Osteocyte (in vitro differentiated cells): ENCODE data around the gene AWAT1. TPM values are rescaled to one million over a fixed set of nuclear protein-coding genes. Genes with fewer than 3 reads are reported as not detected.

ENCODE experiments used
- DNase-seq: peaks from one replicate; pipeline ENCODE4 v3.0.0; 2021; ENCODE audit warnings: mixed read lengths; ENCODE audit not compliant: unreplicated experiment; ENCODE audit errors: extremely low spot score
- H3K27ac Mint-ChIP-seq: one replicate; pipeline ENCODE4 v1.8.0; 2021; ENCODE audit warnings: mild to moderate bottlenecking, mixed read lengths; ENCODE audit not compliant: unreplicated experiment
- H3K27me3 Mint-ChIP-seq: one replicate; pipeline ENCODE4 v1.8.0; 2021; ENCODE audit warnings: mixed read lengths; ENCODE audit not compliant: unreplicated experiment
- H3K36me3 Mint-ChIP-seq: one replicate; pipeline ENCODE4 v1.8.0; 2021; ENCODE audit warnings: mixed read lengths; ENCODE audit not compliant: unreplicated experiment
- H3K4me1 Mint-ChIP-seq: one replicate; pipeline ENCODE4 v1.8.0; 2021; ENCODE audit warnings: mixed read lengths; ENCODE audit not compliant: unreplicated experiment
- H3K4me3 Mint-ChIP-seq: one replicate; pipeline ENCODE4 v1.8.0; 2021; ENCODE audit warnings: mild to moderate bottlenecking, moderate library complexity, mixed read lengths; ENCODE audit not compliant: unreplicated experiment
- H3K9me3 Mint-ChIP-seq: one replicate; pipeline ENCODE4 v1.8.0; 2021; ENCODE audit warnings: mixed read lengths; ENCODE audit not compliant: unreplicated experiment
- total RNA-seq: library from RNA; stranded (reverse); gene quantifications from 2 replicates; pipeline ENCODE4 v1.2.1, GENCODE V29; 2021
- TF ChIP-seq, protein P1 (sequence below): fragments of 200-600 bp; sonication (generic); IDR thresholded peaks from 2 replicates; pipeline ENCODE4 v1.5.0; 2021; ENCODE audit warnings: antibody characterized with exemption, mild to moderate bottlenecking, moderate library complexity

AWAT1 gene
- total RNA-seq, 1 donor from 2014 or later, result not detected

DNA sequence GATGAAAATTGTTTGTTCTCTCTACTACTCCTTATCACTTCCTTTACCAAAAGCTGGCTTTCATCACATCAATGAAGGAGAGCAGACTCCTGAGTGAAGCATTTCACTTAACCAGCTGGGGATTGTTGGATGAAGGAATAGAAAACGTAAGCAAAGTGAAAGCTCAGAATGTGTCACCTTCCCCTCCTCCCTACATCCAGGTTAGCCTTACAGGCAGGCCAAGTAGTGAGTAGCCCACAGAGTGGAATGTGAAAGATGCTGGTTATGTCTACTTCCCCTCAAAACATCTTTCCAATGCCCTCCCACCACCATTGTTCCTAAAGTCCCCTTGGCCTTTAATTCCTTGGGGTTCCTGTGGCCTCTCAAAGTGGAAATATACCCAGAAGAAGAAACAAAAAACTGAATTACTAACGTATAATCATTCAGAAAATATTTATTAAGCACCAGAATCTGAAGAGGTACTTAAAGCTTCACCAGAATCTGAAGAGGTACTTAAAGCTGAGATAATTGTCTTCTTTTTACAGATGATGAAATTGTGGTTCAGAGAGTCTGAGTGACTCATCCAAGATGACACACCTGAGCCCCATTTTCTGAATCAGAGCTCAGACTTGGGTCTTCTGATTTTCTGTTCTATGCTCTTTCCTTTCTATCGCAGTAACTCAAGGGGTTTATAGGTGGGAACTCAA is 19.1 kb downstream of the AWAT1 start:
- Mint-ChIP-seq H3K4me1 (no peaks in the 10 kb centered on the region), H3K27ac (no peak overlapping the region), H3K36me3 (peaks cover 2% of the 10 kb centered on the region), H3K27me3 (peaks cover 2% of the 10 kb centered on the region), H3K4me3 (no peak overlapping the region), H3K9me3 (peaks cover 17% of the 10 kb centered on the region)
- TF ChIP-seq, protein P1, sequence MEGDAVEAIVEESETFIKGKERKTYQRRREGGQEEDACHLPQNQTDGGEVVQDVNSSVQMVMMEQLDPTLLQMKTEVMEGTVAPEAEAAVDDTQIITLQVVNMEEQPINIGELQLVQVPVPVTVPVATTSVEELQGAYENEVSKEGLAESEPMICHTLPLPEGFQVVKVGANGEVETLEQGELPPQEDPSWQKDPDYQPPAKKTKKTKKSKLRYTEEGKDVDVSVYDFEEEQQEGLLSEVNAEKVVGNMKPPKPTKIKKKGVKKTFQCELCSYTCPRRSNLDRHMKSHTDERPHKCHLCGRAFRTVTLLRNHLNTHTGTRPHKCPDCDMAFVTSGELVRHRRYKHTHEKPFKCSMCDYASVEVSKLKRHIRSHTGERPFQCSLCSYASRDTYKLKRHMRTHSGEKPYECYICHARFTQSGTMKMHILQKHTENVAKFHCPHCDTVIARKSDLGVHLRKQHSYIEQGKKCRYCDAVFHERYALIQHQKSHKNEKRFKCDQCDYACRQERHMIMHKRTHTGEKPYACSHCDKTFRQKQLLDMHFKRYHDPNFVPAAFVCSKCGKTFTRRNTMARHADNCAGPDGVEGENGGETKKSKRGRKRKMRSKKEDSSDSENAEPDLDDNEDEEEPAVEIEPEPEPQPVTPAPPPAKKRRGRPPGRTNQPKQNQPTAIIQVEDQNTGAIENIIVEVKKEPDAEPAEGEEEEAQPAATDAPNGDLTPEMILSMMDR, result no peak
- no peak for DNase-seq

GRCh38 chrX:70254063-70254400 is 19.6 kb downstream of the AWAT1 start:
- Mint-ChIP-seq H3K4me1 (no peaks in the 10 kb centered on the region), H3K9me3 (peaks cover 17% of the 10 kb centered on the region), H3K4me3 (no peak overlapping the region), H3K36me3 (peaks cover 2% of the 10 kb centered on the region), H3K27me3 (peaks cover 2% of the 10 kb centered on the region), H3K27ac (no peak overlapping the region)
- TF ChIP-seq, protein P1, result no peak
- DNase-seq, result no peak

GRCh38 chrX:70254909-70255308 is 20.5 kb downstream of the AWAT1 start:
- Mint-ChIP-seq H3K27ac (no peak overlapping the region), H3K4me1 (no peaks in the 10 kb centered on the region), H3K36me3 (peaks cover 2% of the 10 kb centered on the region), H3K4me3 (no peak overlapping the region), H3K9me3 (peaks cover 17% of the 10 kb centered on the region), H3K27me3 (peaks cover 2% of the 10 kb centered on the region)
- TF ChIP-seq, protein P1, result no peak
- no peak for DNase-seq

DNA sequence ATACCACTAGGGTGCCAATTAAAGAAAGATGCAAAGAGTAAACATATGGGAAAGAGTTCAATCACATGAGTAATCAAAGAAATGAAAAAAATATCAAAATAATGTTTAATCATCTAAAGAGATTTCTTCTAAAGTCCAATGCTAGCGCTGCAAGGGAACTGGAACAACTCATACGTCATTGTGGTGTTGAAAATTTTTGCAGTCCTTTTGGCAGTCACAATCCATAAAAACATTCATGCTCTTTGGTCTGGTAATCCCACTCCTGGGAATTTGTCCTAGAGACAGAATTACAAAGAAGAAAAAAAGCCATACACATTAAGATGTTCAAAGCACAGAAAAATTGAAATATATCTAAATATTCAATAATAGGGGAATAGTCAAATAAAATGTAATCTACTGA is 21.0 kb downstream of the AWAT1 start:
- H3K27ac Mint-ChIP-seq, result no peak overlapping the region
- H3K27me3 Mint-ChIP-seq, result peaks cover 2% of the 10 kb centered on the region
- H3K36me3 Mint-ChIP-seq, result peaks cover 2% of the 10 kb centered on the region
- peaks cover 17% of the 10 kb centered on the region for H3K9me3 Mint-ChIP-seq
- no peak for DNase-seq
- no peak overlapping the region for H3K4me3 Mint-ChIP-seq
- TF ChIP-seq, protein P1, result no peak
- H3K4me1 Mint-ChIP-seq, result no peaks in the 10 kb centered on the region

DNA sequence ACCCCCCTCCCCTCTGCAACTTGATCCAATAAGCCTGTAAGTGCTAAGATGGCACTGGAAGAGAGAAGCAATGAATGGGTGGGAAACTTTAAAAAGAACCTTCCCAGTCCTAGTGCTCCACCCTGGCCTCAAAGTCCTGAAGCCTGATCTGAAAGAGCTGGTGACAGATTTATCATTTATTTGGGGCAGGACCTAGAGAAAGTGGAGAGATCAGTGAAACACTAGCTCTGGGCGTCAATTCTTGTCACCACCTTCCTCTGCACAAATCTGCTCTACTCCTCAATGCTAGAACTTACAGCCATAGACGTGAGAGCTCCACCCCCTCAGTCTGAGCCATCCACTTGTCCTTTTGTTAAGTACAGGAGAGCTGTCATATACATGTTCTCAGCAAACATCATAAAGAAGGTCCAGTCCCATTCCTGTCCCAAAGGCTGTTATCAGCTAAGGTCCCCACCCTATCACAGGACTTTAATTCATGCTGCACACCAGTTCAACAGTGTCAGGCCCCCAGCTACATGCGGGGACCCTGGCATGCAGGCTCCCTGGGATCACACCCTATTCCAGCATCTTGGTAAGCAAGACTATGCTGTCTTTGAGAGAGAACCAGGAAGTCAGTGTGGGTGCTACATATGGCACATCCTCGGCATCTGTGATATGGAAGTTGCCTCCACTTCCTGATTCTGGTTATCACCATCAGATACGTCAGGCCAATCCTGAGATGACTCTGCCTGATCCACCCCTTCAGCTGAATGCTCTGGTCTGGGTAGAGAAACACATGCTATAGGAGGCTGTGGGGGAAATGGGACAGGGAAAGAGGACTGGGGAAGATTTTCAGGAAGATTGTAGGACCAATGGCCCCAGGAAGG is 23.2 kb downstream of the AWAT1 start:
- no peaks in the 10 kb centered on the region for H3K4me1 Mint-ChIP-seq
- no peak for DNase-seq
- no peaks in the 10 kb centered on the region for H3K27me3 Mint-ChIP-seq
- H3K27ac Mint-ChIP-seq, result no peak overlapping the region
- TF ChIP-seq, protein P1, result no peak
- no peaks in the 10 kb centered on the region for H3K36me3 Mint-ChIP-seq
- peaks cover 13% of the 10 kb centered on the region for H3K9me3 Mint-ChIP-seq
- H3K4me3 Mint-ChIP-seq, result no peak overlapping the region
